Suppressor macrophage (primary cell): Measurements from ENCODE around the gene ALS2CL.
"Not testable (repeated sequence)": the region's sequence is repeated elsewhere in the genome, so short reads cannot be mapped to it uniquely, and the experiment has no call there.

Source experiments
- DNase-seq, 4 experiments: peaks; one replicate each; pipeline ENCODE4 v3.0.0-alpha.2; 2020 to 2022

The ALS2CL gene

GRCh38 chr3:46704346-46704745 is 10.9 kb upstream of the ALS2CL start:
- DNase-seq, result not testable (repeated sequence)

GRCh38 chr3:46703013-46703520 is 9.6 kb upstream of the ALS2CL start:
- no peak for DNase-seq

DNA sequence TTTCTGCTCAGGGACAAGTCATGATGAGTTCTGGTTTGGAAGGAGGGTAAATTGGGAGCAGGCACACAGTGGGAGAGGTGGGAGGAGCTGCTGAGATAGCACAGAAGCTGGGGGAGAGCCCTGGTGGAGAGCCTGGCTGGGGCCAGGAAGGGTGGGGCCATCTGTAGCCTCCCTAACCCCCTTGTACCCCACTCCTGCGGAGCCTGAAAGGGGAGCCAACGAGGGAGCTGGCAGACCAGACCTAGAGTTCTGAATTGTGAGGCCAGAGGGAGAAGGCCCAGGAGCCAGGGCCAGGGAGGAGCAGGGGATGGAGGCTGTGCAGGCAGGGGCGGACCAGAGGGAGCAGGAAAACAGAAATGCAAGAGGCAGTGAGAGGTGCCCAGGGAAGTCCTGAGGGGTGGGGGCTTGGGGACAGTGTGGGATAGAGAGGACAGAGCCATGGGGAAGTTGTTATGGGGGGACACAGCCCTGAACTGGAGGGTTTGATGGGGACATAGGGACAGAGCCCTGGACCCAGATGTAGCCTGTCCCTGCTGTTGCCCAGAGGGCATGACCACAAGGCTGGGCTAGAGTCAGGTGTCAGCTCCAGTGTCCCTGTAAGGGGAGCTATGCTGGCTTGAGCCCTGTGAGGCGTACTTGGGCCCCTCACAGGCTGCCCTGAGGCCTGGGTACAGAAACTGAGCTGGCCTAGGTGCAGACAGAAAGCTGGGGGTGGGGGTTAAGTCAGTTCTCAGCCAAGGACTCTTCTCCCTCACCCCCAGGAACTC is 8.9 kb upstream of the ALS2CL start:
- no peak for DNase-seq

GRCh38 chr3:46701181-46701939 is 7.9 kb upstream of the ALS2CL start, which contains the start of gene TMIE:
Gene TMIE, plus strand, starts transcription at chr3:46701392. Its CDS starts 96 bp downstream, at chr3:46701488.
- no peak for DNase-seq

DNA sequence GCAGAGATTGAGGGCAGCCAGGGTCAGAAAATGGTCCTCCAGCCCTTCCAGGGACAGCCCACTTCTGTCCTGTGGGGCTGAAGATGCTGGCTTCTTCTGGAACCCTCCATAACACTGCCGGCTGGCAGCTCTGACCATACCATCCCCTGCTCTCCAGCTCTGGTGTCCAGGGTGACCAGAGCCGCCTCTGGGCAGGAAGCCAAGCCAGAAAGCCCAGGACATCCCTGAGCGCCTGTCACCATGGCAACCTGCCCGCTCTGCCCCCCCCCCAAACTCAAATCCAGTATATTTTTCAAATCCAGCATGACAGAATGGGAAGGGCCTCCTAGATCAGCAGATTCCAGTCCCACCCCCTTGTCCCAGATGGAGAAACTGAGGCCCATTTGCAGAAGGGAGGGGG is 7.3 kb upstream of the ALS2CL start:
- no peak for DNase-seq

DNA sequence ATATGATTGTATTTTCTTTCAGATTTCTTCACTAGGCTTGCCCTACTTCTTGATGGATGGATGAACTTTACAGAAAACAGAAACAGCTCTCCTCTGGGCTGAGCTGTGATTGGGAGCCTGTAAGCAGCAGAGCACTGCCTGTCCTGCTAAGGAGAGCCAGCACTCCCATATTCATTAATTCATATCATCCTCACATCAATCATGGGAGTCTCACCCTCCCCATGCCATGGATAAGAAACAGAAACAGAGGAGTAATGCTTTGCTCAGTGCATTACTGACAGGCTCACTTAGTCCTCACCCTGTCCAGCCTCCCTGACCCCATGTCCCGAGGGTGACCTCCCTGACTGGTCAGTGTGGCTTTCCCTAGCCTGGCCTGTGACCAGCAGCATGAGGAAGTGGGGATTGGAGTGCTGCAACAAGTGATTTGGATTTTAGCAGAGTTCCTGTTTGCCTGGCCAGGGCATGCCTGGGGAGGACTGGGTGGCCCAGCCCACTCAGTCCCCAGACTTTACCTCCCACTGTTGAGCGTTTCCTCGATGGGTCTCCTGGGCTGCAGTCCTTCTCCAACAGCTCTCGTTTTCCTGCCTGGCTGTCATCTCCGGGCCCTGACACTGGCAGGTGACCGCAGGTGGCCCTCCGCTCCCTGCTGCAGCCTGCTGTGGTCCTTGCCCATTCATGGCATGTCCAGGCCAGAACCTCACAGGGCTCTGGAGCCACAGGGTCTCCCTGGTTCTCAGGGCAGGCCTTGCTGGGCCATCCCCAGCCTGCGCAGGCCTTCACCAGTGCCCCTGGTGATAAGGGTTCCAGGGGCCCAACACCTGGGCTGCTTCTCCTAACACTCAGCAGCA is 6.4 kb upstream of the ALS2CL start:
- DNase-seq, result peak; percentile 89 to 96 (median 94)

GRCh38 chr3:46695962-46696894 is 2.7 kb upstream of the ALS2CL start:
- peak; percentile 48 to 72 (median 66) for DNase-seq

DNA sequence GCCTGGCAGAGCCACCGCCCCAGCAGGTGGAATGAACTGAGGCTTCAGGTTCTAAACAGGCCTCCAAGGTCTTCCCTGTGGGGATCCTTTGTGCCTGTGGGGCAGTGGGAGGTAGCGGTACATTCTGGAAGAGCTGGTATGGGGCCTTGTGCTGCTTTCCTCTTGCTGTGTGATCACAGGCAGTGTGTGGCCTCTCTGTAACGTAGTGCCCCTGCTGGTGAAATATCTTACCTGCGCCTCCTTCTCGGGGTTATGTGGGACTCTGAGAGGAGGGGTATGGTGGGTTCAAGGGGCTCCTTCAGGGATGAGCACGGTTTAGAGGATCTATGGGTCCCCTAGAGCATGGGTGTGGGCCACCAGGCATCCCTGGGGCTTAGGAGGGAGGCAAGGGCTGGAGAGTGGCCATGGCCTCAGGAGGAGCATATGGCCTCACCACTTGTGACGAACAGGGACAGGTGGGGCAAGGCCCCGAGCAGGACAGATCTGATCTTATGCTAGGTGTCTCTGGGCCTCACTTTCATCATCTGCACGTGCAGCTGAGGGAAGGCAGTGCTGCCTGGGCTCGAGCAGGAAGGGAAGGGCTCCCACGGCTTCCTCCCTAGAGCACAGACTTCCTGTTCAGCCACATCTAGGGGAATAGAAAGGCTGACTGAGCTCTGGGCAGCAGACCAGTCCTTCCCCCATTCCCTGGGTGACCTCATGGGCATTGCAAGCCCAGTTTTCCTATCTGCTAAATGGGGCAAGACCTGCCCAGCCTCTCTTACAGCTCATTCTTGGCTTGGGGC is 1.9 kb upstream of the ALS2CL start:
- peak; percentile 92 to 98 (median 96) for DNase-seq

DNA sequence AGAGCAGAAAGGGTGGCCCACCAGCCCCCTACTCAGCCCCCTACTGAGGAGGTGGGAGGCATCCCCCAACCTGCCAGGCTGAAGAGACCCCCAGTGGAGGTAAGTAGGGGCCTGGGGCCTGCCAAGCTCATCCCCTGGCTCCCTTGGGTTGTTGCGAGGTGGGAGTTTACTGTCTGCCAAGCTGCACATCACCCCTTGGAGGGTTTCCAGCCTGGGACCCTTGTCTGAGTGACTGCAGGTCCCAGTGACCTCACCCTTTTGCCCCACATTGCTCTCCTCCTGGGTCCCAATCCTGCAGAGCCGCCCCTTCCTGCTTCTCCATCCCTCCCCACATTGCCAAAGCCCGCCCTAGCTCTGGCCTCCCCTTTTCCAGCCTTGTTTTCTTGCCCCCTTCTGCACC is 1.0 kb upstream of the ALS2CL start:
- DNase-seq, result no peak

DNA sequence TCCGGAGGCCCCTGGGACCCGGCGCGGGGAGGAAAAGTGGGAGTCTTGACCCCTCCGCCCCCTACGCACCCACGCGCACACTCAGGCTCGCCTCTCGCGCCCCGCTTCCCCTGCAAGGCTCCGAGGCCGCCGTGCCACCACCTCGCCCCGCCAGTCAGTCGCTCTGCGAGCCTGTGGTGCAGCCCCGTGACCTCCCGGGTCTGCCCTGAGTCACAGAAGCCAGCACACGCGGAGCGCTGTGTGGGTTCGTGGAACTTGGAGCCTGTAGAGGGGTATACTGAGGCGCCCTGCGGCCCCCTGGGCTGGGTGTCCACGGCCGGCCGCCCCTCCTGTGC is 380 bp upstream of the ALS2CL start:
- DNase-seq, result peak; percentile 74 to 89 (median 85)

DNA sequence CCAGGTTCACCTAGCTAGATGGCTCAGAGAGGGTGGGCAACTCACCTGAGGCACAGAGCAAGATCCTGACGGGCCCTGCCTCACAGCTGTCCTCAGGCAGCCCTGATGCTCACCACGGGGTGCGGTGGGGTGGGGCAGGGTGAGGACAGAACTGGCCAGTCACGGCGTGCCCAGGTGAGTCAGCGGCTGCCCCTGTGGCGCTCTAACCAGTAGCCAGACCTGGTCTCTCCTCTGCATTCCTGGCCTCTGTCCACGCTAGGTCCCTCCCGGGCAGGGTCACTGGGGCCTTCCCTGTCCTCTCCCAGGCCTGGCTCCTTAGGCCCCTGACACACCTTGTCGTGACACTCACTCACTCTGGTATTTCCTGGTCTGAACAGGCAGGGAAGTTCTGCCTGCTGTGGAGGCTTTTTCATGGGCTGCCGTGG is 901 bp downstream of the ALS2CL start:
- DNase-seq, result no peak

DNA sequence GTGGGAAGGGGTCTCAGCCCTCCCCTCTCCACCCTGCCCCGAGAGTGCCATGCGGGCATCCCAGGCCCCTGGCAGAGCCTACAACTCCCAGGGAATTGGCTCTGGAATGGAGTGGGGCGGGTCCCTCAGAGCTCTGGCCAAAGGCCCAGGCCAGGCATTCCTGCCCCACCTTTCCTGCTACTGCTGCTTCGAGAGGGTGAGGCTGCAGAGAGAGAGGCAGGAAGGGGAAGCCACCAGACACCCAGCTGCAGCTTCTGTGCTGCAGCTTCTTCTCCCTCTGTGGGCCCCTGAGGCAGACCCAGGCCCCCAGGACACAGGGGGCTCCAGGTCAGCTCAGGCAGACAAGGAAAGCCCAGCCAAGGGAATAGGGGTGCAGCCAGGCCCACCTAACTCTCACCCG is 2.7 kb downstream of the ALS2CL start:
- no peak for DNase-seq

GRCh38 chr3:46685446-46685845 is 8.0 kb downstream of the ALS2CL start:
- no peak for DNase-seq

GRCh38 chr3:46684891-46685290 is 8.6 kb downstream of the ALS2CL start:
- DNase-seq, result peak in 3 of 4 experiments; percentile 21 to 32 (median 23)

GRCh38 chr3:46682974-46683373 is 10.5 kb downstream of the ALS2CL start:
- DNase-seq, result no peak

DNA sequence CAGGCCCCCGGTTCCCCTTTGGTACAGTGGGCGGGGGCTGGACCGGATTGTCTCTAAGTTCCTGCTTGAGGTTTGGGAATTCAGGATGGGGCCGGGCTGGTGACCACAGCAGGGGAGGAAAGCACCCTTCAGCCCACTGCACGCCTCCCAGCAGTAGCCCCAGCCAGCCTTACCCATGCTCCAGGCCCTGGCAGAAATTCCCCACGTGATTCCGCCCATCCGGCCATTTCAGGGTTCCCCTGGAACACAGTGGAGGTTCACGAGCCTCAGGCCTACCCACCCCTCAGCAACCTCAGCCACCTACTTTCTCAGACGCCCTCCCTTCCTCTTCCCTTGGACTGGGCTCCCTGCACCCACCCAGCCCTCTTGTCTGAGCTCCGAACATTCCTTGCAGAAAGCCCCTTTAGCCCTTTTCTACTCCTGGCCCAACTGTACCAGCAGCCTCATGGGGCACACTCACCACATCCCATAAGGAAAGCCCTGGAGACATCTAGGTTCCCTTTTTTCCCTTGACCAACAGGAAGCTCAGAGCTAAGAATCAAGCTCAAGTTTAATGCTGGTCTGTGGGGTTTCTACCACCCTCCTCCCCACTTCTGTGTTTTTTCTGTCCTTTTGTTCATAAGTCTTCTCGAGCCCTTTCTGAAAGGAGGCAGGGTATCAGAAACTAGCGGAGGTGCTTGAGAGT is 11.5 kb downstream of the ALS2CL start:
- DNase-seq, result peak; percentile 58 to 79 (median 74)

DNA sequence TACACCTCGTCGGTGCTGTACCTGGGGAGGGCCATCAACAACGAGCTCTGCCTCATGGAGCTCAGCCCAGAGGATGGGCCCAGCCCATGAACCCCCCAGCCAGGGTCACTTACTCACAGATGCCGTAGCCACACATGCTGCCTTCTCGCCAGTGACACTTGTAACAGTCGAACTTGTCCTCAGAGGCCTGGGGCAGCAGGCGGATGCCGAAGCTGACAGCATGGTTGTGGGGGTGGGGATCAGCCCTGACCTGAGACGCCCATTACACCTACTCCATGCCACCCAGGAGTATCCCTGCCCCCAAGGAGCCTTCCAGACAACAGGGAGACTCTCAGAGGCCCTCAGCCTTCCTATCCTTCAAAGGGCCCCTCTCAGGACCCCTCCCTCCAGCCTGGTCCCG is 12.1 kb downstream of the ALS2CL start:
- no peak for DNase-seq

GRCh38 chr3:46680298-46680826 is 13.1 kb downstream of the ALS2CL start:
- no peak for DNase-seq

DNA sequence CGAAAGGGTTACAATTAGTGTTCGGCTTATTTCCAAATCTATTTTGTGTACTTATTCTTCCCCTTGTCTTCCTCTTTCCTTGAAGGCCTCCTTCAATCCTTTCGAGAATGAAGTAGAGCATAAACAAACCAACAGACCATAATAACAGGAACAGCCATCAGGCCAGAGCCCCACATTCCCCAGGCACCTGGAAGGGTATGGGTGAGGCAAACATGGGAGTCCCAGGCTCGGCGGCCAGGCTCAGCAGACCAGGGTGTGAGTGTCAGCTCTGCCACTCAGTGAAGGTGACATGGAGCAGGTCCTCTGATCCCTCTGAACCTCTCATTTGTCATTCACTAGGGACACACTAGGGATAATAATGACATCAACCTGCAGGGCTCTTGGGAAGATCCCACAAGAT is 13.8 kb downstream of the ALS2CL start:
- DNase-seq, result no peak

- no peak for DNase-seq
Observed at GRCh38 chr3:46678280-46678679, 15.2 kb downstream of the ALS2CL start.
